Fibroblast of skin of left quadriceps (primary cell): ENCODE data around the gene PRKCA.
"Not testable (repeated sequence)": the region's sequence is repeated elsewhere in the genome, so short reads cannot be mapped to it uniquely, and the experiment has no call there.

Source experiments
- DNase-seq, 2 experiments: peaks; one replicate each; pipeline ENCODE4 v3.0.0-alpha.2; 2013; ENCODE audit warnings: low read depth in 2 of 2

PRKCA gene

GRCh38 chr17:66624630-66625029, 322.2 kb downstream of the PRKCA start:
- DNase-seq = not testable (repeated sequence)

DNA sequence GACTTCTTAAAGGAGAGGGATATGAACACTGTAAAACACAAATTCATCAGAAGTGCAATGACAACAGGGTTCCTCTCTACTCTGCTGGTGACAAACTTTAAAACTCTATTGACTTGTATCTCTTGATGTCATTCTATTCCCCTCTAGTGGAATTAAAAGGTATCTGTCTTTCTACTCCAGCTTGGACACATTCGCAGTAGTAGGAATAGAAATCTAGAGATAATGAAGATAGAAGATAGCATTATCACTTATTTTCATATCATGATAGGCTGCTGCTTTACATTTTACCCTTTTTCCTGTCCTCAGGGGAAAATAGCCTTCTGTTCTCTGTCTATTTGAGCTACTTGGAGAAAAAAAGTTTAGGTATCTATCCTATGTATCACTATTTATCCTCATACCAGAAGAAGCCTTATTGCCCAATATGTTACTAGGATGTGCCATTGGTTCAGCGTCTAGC, 322.9 kb downstream of the PRKCA start:
- no peak for DNase-seq

DNA sequence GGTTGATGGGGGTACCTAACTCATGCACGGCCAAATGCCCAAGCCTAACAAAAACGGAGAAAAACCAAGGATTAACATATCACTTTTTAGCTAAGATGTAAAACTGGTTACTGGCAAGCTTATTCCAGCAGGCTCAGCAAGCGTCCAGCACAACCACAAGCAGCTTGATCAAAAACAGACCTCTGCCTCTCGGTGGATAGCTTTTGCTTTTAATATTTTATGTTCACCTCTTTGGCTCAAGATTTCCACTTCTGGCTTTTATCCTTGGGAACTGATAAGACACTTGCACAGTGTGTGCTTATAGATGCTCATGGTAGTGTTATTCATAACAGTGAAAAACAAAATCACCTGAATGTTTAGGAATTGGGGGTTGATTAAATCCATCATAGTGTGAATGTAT, 325.6 kb downstream of the PRKCA start:
- no peak for DNase-seq

- no peak for DNase-seq
Measured at GRCh38 chr17:66629762-66630161, 327.3 kb downstream of the PRKCA start.

DNA sequence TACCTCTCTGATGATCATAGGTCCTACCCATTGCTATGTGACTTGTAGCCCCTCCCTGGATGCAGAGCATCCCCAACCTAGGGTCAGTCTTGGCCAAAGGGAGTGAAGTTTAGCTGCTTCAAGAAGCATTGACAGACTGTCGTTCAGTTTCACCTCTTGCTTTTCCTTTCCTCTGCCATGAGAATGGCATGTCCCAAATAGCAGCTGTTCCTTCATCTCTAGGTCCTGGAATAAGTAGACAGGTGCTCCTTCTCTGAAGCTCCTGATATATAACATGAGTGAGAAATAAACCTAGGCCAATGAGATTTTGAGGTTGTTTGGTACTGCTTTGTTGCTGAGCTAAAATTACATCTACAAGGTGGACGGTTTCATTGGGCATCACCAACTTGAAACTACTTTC, 328.0 kb downstream of the PRKCA start:
- no peak for DNase-seq

DNA sequence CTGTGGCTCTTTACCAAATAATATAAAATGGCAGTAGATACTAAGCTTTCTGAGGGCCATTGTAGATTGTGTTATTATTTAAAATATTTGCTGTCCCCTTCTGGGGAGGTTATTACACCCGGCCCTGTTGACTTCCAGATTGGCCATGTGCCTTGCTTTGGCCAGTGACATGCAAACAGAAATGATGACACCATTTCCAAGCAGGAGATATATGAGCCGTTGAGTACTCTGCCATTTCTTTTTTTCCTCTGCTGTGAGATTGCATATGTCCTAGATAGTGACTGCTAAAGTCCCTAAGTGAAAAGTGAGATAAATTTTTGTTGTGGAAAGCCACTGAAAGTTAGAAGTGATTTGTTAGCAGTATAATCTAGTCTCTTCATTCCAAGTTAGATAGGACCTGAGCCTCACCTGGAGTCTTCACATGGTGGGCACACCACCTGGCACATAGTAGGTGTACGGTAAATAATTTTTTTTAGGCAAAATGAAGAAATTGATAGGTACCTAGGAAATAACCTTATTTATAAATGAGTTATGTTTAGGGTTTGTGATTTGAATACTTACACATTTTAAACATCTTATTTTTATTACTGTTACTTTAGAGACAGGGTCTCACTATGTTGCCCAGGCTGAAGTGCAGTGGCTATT, 328.5 kb downstream of the PRKCA start:
- DNase-seq = no peak

DNA sequence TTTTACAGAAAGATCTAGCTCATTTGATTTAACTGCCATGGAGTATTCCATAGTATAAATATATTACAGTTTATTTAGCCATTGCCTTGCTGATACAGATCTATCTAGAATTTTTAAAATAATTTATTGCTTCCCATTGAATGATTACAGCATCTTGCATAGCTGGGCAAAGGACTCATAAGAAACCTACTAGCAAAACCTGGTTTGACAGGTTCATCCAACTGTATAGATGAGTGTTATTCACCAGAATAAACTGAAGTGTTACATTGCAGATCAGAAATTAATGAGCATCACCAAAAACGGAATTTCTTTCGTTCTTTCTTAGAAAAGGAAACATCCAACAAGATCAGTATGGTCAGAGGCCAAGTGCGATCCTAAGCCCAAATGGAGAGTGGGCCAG, 330.3 kb downstream of the PRKCA start:
- DNase-seq = no peak

GRCh38 chr17:66633317-66633965, 331.0 kb downstream of the PRKCA start:
- DNase-seq = peak; percentile 58 to 62

- no peak for DNase-seq
Measured at GRCh38 chr17:66634193-66634592, 331.8 kb downstream of the PRKCA start.

DNA sequence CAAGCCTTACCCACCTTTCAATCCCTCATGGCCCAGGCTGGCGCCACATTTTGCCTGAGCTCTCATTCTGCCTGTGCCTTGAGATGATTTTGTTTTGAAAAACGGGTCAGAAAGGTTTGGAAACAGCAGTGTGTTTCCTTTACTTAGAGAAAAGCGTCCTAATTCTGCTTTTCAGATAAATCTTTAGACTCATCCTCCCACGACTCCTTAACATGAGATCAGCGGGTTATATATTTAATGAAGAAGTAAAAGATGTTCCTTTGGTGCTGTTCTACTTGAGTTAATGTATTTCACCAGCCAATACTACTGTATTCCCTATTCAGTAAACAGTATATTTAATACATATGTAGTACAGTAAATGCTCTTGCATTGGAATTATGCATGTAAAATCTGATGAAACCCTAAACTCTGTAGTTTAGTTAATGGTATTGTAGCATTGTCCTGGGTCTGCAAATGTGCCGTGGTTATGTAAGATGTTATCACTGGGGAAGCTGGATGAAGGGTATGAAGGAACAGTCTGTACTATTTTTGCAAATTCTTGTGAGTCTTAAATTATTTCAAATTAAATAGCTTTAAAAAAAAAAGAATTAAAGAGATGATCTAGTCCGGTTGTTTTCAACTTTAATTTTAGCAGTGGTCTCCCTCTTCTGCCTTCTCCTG, 333.1 kb downstream of the PRKCA start:
- DNase-seq = no peak

GRCh38 chr17:66636111-66636510, 333.7 kb downstream of the PRKCA start:
- DNase-seq = peak; percentile 71 to 72

- DNase-seq = no peak
Measured at GRCh38 chr17:66637491-66637890, 335.1 kb downstream of the PRKCA start.

GRCh38 chr17:66638707-66639479, 336.5 kb downstream of the PRKCA start:
- no peak for DNase-seq

GRCh38 chr17:66643815-66644710, 341.6 kb downstream of the PRKCA start:
- no peak for DNase-seq

DNA sequence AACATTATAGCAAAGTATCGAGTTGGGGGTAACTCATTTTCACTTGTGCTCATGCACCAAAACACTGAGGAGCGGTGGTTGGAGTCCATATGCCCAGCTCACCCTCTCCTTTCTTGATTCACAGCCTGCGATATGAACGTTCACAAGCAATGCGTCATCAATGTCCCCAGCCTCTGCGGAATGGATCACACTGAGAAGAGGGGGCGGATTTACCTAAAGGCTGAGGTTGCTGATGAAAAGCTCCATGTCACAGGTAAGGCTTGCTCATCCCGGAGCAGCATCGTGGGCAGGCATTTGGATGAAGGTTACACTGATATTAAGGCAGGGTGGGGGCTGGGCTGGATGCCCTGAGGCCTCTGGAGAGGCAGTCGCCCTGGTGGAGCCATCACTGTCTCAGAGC, 342.8 kb downstream of the PRKCA start:
- no peak for DNase-seq

GRCh38 chr17:66647391-66647983, 345.1 kb downstream of the PRKCA start:
- peak in 1 of 2 experiments; percentile 31 for DNase-seq

- DNase-seq = no peak
Measured at GRCh38 chr17:66649818-66650543, 347.6 kb downstream of the PRKCA start.

DNA sequence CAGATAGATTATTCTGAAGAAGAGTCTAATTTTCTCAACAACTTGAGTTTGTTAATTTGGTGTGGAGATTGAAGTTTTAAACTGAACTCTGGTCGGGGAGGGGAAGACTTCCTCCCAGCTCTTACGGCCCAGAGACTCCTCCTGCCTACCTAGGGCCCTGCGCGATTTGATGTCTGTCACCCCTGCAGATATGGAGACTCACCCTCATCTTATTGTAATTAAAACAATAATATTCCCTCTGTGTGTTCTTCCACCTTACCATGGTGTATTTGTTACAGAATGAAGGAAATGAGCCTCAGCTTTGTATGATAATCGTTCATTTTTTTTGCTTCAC, 348.1 kb downstream of the PRKCA start:
- DNase-seq = no peak

DNA sequence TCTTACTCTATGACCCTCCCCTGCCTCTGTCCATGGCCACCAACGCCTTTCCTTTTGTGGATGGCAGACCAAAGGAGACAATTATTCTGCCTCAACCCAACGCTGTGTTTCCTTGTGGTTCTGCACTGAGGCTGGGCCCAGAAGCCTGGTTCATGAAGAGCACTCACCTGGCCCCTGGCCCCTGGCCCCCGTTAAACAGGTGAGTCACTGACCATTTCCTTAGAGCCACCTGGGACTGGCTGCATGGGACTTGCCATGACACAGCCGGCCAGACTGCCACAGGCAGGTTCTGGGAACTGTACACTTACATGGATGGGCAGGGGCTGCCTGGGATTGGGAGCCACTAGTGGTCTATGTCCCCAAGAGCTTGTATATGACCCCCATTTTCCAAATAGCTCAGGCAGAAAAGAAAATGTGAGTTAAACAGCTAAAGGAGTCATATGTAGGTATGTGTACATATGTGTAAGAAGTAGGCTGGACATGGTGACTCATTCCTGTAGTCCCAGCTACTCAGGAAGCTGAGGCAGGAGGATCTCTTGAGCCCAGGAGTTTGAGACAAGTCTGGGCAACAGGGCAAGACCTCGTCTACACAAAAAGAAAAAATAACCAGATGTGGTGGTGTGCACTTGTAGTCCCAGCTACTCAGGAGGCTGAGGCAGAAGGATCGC, 350.6 kb downstream of the PRKCA start:
- no peak for DNase-seq
